ENCODE results near the gene SMYD1. TPM values are rescaled to one million over a fixed set of nuclear protein-coding genes. Genes with fewer than 3 reads are reported as not detected.

Gene SMYD1
- polyA plus RNA-seq, 3 donors, result not detected

GRCh38 chr2:88091943-88092342 lies 24.3 kb downstream of the SMYD1 start:
- Histone ChIP-seq H2AFZ (ENCODE audit: insufficient read depth, low read depth, low read length, poor library complexity, severe bottlenecking) (peak overlapping the region; percentile 39), H3K9me3 (replicated peaks in 1 of 2; ENCODE audit: control insufficient read depth in 1 of 2, insufficient read depth in 1 of 2, low read length in 2 of 2) (no peaks in the 10 kb centered on the region), H3K9ac (ENCODE audit: insufficient read depth, low read length, poor library complexity, severe bottlenecking) (no peak overlapping the region), H4K20me1 (ENCODE audit: insufficient read depth, low read length) (no peaks in the 10 kb centered on the region), H3K4me2 (replicated peaks; ENCODE audit: extremely low read depth, low read length, poor library complexity, severe bottlenecking) (no peak overlapping the region), H3K4me3 (replicated peaks in 1 of 3; ENCODE audit: low read depth in 2 of 3, low read length in 3 of 3) (no peak overlapping the region), H3K4me1 (ENCODE audit: control insufficient read depth in 1 of 2, insufficient read depth in 2 of 2, low read length in 2 of 2) (peaks cover 7 to 9% of the 10 kb centered on the region in 2 donors), H3K27ac (ENCODE audit: low read depth in 1 of 2, low read length in 2 of 2) (no peak overlapping the region), H3K79me2 (ENCODE audit: insufficient read depth, low read length) (no peaks in the 10 kb centered on the region), H3K36me3 (replicated peaks in 1 of 2; ENCODE audit: control insufficient read depth in 1 of 2, insufficient read depth in 2 of 2, low read length in 2 of 2) (no peaks in the 10 kb centered on the region), H3K27me3 (ENCODE audit: control insufficient read depth in 2 of 2, insufficient read depth in 2 of 2, low read length in 2 of 2) (no peaks in the 10 kb centered on the region)
- WGBS (ENCODE audit: insufficient coverage), result 0% methylated on average over 2 of the region's 3 CpGs
- no peak for TF ChIP-seq CTCF (IDR thresholded peaks at IDR 0.05)
- H3K9me3 Mint-ChIP-seq, result peaks cover 0 to 6% (median 0%) of the 10 kb centered on the region in 7 donors
- H3K27ac Mint-ChIP-seq, result peak overlapping the region in 2 of 7 donors; percentile 31 to 48
- no peaks in the 10 kb centered on the region for H3K36me3 Mint-ChIP-seq
- peak in 1 of 3 donors; percentile 9 for DNase-seq
- intact Hi-C loops (cut with micrococcal nuclease), result no loop called here
- H3K27me3 Mint-ChIP-seq (ENCODE audit: low read depth in 3 of 3), result peaks cover 0 to 4% (median 1%) of the 10 kb centered on the region in 3 donors
- no peak overlapping the region for H3K4me3 Mint-ChIP-seq
- H3K4me1 Mint-ChIP-seq, result peaks cover 19% of the 10 kb centered on the region

GRCh38 chr2:88092773-88093172 lies 25.1 kb downstream of the SMYD1 start:
- Histone ChIP-seq H3K36me3 (replicated peaks in 1 of 2; ENCODE audit: control insufficient read depth in 1 of 2, insufficient read depth in 2 of 2, low read length in 2 of 2) (no peaks in the 10 kb centered on the region), H4K20me1 (ENCODE audit: insufficient read depth, low read length) (no peaks in the 10 kb centered on the region), H2AFZ (ENCODE audit: insufficient read depth, low read depth, low read length, poor library complexity, severe bottlenecking) (no peak overlapping the region), H3K4me2 (replicated peaks; ENCODE audit: extremely low read depth, low read length, poor library complexity, severe bottlenecking) (no peak overlapping the region), H3K9me3 (replicated peaks in 1 of 2; ENCODE audit: control insufficient read depth in 1 of 2, insufficient read depth in 1 of 2, low read length in 2 of 2) (no peaks in the 10 kb centered on the region), H3K79me2 (ENCODE audit: insufficient read depth, low read length) (no peaks in the 10 kb centered on the region), H3K4me1 (ENCODE audit: control insufficient read depth in 1 of 2, insufficient read depth in 2 of 2, low read length in 2 of 2) (peaks cover 7 to 9% of the 10 kb centered on the region in 2 donors), H3K27me3 (ENCODE audit: control insufficient read depth in 2 of 2, insufficient read depth in 2 of 2, low read length in 2 of 2) (no peaks in the 10 kb centered on the region), H3K27ac (ENCODE audit: low read depth in 1 of 2, low read length in 2 of 2) (no peak overlapping the region), H3K9ac (ENCODE audit: insufficient read depth, low read length, poor library complexity, severe bottlenecking) (no peak overlapping the region), H3K4me3 (replicated peaks in 1 of 3; ENCODE audit: low read depth in 2 of 3, low read length in 3 of 3) (no peak overlapping the region)
- no peak for DNase-seq
- no peak overlapping the region for H3K4me3 Mint-ChIP-seq
- no peak for TF ChIP-seq CTCF (IDR thresholded peaks at IDR 0.05)
- H3K27me3 Mint-ChIP-seq (ENCODE audit: low read depth in 3 of 3), result peaks cover 0 to 4% (median 1%) of the 10 kb centered on the region in 3 donors
- intact Hi-C loops (cut with micrococcal nuclease), result no loop called here
- peaks cover 0 to 6% (median 0%) of the 10 kb centered on the region in 7 donors for H3K9me3 Mint-ChIP-seq
- peaks cover 19% of the 10 kb centered on the region for H3K4me1 Mint-ChIP-seq
- no peaks in the 10 kb centered on the region for H3K36me3 Mint-ChIP-seq
- no peak overlapping the region for H3K27ac Mint-ChIP-seq

All from CD14-positive monocyte (primary cell).